A549 (cell line): ENCODE results near the gene CHTF18. TPM values are rescaled to one million over a fixed set of nuclear protein-coding genes. Genes with fewer than 3 reads are reported as not detected.
"Not testable (repeated sequence)": the region's sequence is repeated elsewhere in the genome, so short reads cannot be mapped to it uniquely, and the experiment has no call there.

Source experiments
- ATAC-seq, 2 experiments: fragments of 200-7000 bp in 1 of 2; fragments of >200 bp in 1 of 2; cut with Nextera tagmentation in 1 of 2; cut with Tn5 transposase in 1 of 2; 3 replicates each; pipeline versions ENCODE4 v1.8.0 to v1.9.1; 2018 to 2020; ENCODE audit warnings: mild to moderate bottlenecking in 1 of 2, moderate library complexity in 1 of 2
- CTCF ChIA-PET: fragments of 300-600 bp; sonication (Branson Sonifier 250); formaldehyde crosslinking; extraction: SDS; loops from one replicate; lab custom pipeline; 2021; ENCODE audit warnings: antibody characterized with exemption, inconsistent platforms; lab: Yijun Ruan, JAX
- POLR2A ChIA-PET: fragments of 350-600 bp; formaldehyde crosslinking; extraction: SDS; loops from one replicate; lab custom pipeline; 2021; ENCODE audit warnings: antibody characterized with exemption, inconsistent platforms; lab: Yijun Ruan, JAX
- DNase-seq, 2 experiments: peaks; one replicate each; pipeline versions ENCODE4 v3.0.0 to v3.0.0-alpha.2; 2011 to 2016; ENCODE audit warnings: low read depth in 1 of 2, low spot score in 1 of 2
- FAIRE-seq: peaks from 2 replicates; lab custom pipeline; 2011; peaks lifted over from hg19 to GRCh38; lab: Jason Lieb, UNC
- H3K27ac ChIP-seq, 2 experiments: fragments of >200 bp; sonication (Bioruptor Twin); formaldehyde crosslinking; 3 replicates each; pipeline ENCODE4 v1.5.1; 2016 to 2017
- H3K4me1 ChIP-seq: fragments of >200 bp; sonication (Bioruptor Twin); formaldehyde crosslinking; 3 replicates; pipeline ENCODE4 v1.6.1; 2016
- H3K4me2 ChIP-seq: fragments of >200 bp; sonication (Bioruptor Twin); formaldehyde crosslinking; 3 replicates; pipeline ENCODE4 v1.6.1; 2016
- H3K4me3 ChIP-seq: fragments of >200 bp; sonication (Bioruptor Twin); formaldehyde crosslinking; 3 replicates; pipeline ENCODE4 v1.5.1; 2016
- H3K9me3 ChIP-seq: fragments of >200 bp; sonication (Bioruptor Twin); formaldehyde crosslinking; 3 replicates; pipeline ENCODE4 v1.6.1; 2016
- BHLHE40 ChIP-seq: IDR thresholded peaks from 2 replicates; pipeline ENCODE4 v1.6.1; 2012; ENCODE audit warnings: low read depth, low read length, inconsistent platforms
- EHF ChIP-seq: fragments of 250-450 bp; sonication (Bioruptor Pico); IDR thresholded peaks from 2 replicates; pipeline ENCODE4 v1.5.0; 2020; ENCODE audit warnings: mild to moderate bottlenecking
- ESRRA ChIP-seq: fragments of 150-350 bp; IDR thresholded peaks from 2 replicates; pipeline ENCODE4 v1.6.1; 2014; ENCODE audit warnings: mild to moderate bottlenecking, low read length, borderline replicate concordance
- FOSL2 ChIP-seq, 2 experiments: fragments of 450-650 bp in 1 of 2; fragments of >200 bp in 1 of 2; sonication (Bioruptor Twin) in 1 of 2; formaldehyde crosslinking; IDR thresholded peaks; 2 replicates each; pipeline versions ENCODE4 v1.5.0 to v1.6.1; 2016 to 2020; ENCODE audit warnings: mild to moderate bottlenecking in 1 of 2, moderate library complexity in 1 of 2
- HDAC2 ChIP-seq: fragments of 200-600 bp; sonication (generic); IDR thresholded peaks from 2 replicates; pipeline ENCODE4 v1.6.1; 2016
- JUN ChIP-seq, 2 experiments: fragments of >200 bp; sonication (Bioruptor Twin); formaldehyde crosslinking; IDR thresholded peaks; 2 replicates in 1 of 2; 3 replicates in 1 of 2; pipeline ENCODE4 v1.6.1; 2016 to 2017
- JUNB ChIP-seq: fragments of >200 bp; sonication (Bioruptor Twin); formaldehyde crosslinking; IDR thresholded peaks from 2 replicates; pipeline ENCODE4 v1.6.1; 2016
- KDM5A ChIP-seq: fragments of 200-600 bp; sonication (generic); IDR thresholded peaks from 2 replicates; pipeline ENCODE4 v1.6.1; 2016; ENCODE audit warnings: antibody characterized with exemption, mild to moderate bottlenecking
- MAZ ChIP-seq: fragments of 150-350 bp; IDR thresholded peaks from 2 replicates; pipeline ENCODE4 v1.6.1; 2014; ENCODE audit warnings: antibody characterized with exemption, low read depth, low read length, borderline replicate concordance
- MYC ChIP-seq: IDR thresholded peaks from 2 replicates; pipeline ENCODE4 v1.6.1; 2012; ENCODE audit warnings: mild to moderate bottlenecking, inconsistent platforms, low read length, improper control_type of control experiment, borderline replicate concordance
- NR3C1 ChIP-seq: fragments of >200 bp; sonication (Bioruptor Twin); formaldehyde crosslinking; IDR thresholded peaks from 3 replicates; pipeline ENCODE4 v1.6.1; 2017
- PHF8 ChIP-seq: fragments of 200-600 bp; sonication (generic); IDR thresholded peaks from 2 replicates; pipeline ENCODE4 v1.6.1; 2016; ENCODE audit warnings: low read depth, mild to moderate bottlenecking, antibody characterized with exemption, moderate library complexity, borderline replicate concordance
- POLR2A ChIP-seq: IDR thresholded peaks from 2 replicates; pipeline ENCODE4 v1.6.1; 2012; ENCODE audit warnings: mild to moderate bottlenecking, low read length
- RAD21 ChIP-seq, 2 experiments: fragments of >200 bp in 1 of 2; sonication (Bioruptor Twin) in 1 of 2; formaldehyde crosslinking in 1 of 2; IDR thresholded peaks in 1 of 2; conservative IDR thresholded peaks in 1 of 2; 2 replicates in 1 of 2; 3 replicates in 1 of 2; pipeline ENCODE4 v1.6.1; 2012 to 2018; ENCODE audit warnings: inconsistent platforms in 1 of 2
- RFX5 ChIP-seq: fragments of 450-650 bp; IDR thresholded peaks from 2 replicates; pipeline ENCODE4 v1.7.1; 2014; ENCODE audit warnings: antibody characterized with exemption, mild to moderate bottlenecking, moderate library complexity
- RNF2 ChIP-seq: fragments of 200-600 bp; sonication (generic); IDR thresholded peaks from 2 replicates; pipeline ENCODE4 v1.6.1; 2016; ENCODE audit warnings: low read depth, mild to moderate bottlenecking, antibody characterized with exemption, moderate library complexity, borderline replicate concordance
- TFCP2L1 ChIP-seq: fragments of 250-450 bp; sonication (Bioruptor Pico); IDR thresholded peaks from 2 replicates; pipeline ENCODE4 v1.5.0; 2021; ENCODE audit warnings: mild to moderate bottlenecking
- ZFP36 ChIP-seq: fragments of 450-650 bp; IDR thresholded peaks from 2 replicates; pipeline ENCODE4 v1.6.1; 2014; ENCODE audit warnings: borderline replicate concordance; ENCODE audit not compliant: partially characterized antibody
- ZNF302 ChIP-seq: fragments of 250-450 bp; sonication (Bioruptor Pico); IDR thresholded peaks from 2 replicates; pipeline ENCODE4 v1.9.0; 2021; ENCODE audit warnings: inconsistent platforms, mild to moderate bottlenecking, moderate library complexity
- WGBS: methylation state at CpG from one replicate; pipeline ENCODE4 v1.1.6; 2017; ENCODE audit errors: missing lambda C conversion rate; 5-methylcytosine and 5-hydroxymethylcytosine counted together
- polyA plus RNA-seq, 4 experiments: library from polyadenylated mRNA; depleted of rRNA in 3 of 4; stranded (reverse); fragments of >200 nt; fragmentation: RNase III in 1 of 4; extraction: RNeasy Plus Mini Kit Qiagen cat#74134 plus additional on column Dnase treatment in 1 of 4; gene quantifications; 2 replicates in 3 of 4; 3 replicates in 1 of 4; pipeline ENCODE4 v1.2.3, GENCODE V29; 2011 to 2017
- TF ChIP-seq, protein P1 (sequence below): IDR thresholded peaks from 2 replicates; pipeline ENCODE4 v1.6.1; 2012

CHTF18 gene
- polyA plus RNA-seq, 2 of the 4 experiments (the other 2 are of a cell fraction): 4.8 to 36.7 TPM

DNA sequence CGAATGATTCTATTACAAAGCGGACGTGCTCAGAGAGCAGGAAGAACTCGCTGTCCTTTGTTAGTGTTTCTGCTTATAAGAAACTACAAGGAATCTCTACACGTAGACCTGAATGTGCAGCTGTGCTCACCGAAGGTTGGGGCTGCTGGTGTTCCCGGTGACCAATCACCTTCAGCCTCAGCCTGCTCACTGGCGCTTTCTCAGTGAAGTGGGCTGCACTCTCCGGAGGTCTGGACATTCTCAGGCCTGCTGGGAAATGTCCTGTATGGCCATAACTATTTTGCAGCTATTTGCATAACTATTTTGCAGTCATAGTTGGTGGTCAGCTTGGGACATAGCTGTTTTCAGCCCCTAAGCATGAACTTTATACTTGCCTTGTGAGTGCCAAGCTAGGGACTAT, 37.9 kb upstream of the CHTF18 start:
- Histone ChIP-seq H3K4me2 (no peak overlapping the region), H3K9me3 (no peaks in the 10 kb centered on the region), H3K4me1 (no peaks in the 10 kb centered on the region), H3K4me3 (no peak overlapping the region), H3K27ac (no peak overlapping the region)
- CTCF ChIA-PET: interaction anchor here (0.9 to 6.0 kb wide), 7 partner anchors 10 to 46 kb away, joined by 3 to 63 read pairs (median 6); partner anchors contain the start of genes CIAO3 and MSLN
- 83% methylated on average over 9 of the region's 9 CpGs for WGBS
- DNase-seq: no peak
- TF ChIP-seq RFX5: no peak
- no peak; a peak in 1 of 6 replicates for ATAC-seq
- FAIRE-seq: no peak
- POLR2A ChIA-PET: interaction anchor here (1.1 kb wide), 1 partner anchor 9 kb away, joined by 3 read pairs; the partner anchor contains the start of gene CIAO3

DNA sequence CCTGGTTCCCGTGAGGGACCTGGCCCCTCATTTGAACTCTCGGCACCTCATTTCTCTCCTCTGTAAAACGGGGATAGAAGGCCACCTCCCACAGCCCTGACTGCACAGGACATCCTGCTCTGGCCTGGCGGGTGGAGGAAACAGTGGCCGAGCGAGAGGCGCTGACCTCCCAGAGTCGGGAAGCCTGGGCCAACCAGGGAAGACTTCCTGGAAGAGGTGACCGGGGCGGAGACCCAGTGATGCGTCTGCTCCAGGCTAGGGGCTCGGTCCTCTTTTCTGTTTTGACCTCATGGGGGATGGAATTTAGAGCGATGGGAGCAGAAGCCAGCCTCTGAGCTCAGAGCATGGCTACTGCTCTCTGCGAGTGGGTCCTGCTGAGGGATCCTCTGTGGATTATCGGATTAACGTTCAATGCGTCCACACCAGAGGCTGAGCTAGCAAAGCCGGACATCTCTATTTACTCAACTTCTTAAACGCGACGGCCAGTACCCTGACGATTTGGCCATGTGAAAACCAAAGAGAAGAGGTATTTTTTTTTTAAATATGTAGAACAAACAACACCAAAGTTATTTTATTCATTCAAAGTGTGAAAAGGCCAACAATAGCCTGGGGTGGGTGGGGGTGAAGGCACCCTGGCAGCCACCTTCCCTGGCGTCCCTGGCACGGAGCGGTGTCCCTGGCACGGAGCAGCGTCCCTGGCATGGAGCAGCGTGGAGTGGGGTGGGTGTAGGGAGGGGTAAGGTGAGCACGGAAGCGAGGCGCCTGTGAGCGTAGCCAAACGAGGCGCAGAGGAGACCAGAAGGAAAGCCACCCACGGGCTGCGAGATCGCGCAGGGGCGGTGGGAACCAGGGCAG, 37.0 kb upstream of the CHTF18 start:
- Histone ChIP-seq H3K4me3 (no peak overlapping the region), H3K9me3 (no peaks in the 10 kb centered on the region), H3K27ac (no peak overlapping the region), H3K4me1 (no peaks in the 10 kb centered on the region), H3K4me2 (no peak overlapping the region)
- DNase-seq (no peak), FAIRE-seq (no peak), ATAC-seq (no peak; a peak in 1 of 6 replicates)
- TF ChIP-seq KDM5A: no peak
- no peak for TF ChIP-seq BHLHE40
- no peak for TF ChIP-seq FOSL2 (IDR thresholded peaks at IDR 0.05)
- TF ChIP-seq FOSL2 (CRISPR knock-in tag; IDR thresholded peaks at IDR 0.05): no peak
- TF ChIP-seq ZFP36: peak; percentile 79
- TF ChIP-seq RNF2: no peak
- CTCF ChIA-PET: interaction anchor here (0.7 to 6.0 kb wide), 7 partner anchors 9 to 170 kb away, joined by 3 to 63 read pairs (median 6); partner anchors contain the start of genes CIAO3 and MSLN
- POLR2A ChIA-PET: interaction anchor here (1.1 kb wide), 1 partner anchor 10 kb away, joined by 3 read pairs; the partner anchor contains the start of gene CIAO3
- 83% methylated on average over 39 of the region's 39 CpGs for WGBS

DNA sequence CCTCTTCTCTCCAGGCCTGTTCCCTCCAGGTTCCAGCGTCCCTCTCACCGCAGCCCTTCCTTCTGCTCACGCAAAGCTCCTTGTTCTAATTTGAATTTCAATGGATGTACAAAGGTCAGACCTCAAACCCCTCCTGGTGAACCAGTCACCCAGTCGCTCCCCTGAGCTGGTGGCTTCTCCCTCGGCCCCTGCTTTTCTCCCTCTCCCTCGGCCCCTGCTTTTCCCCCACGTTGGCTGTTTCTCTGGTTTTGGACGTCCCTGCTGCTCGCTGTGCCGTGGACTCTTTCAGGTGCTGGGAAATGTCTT, 36.5 kb upstream of the CHTF18 start:
- POLR2A ChIA-PET: no interaction called here
- ATAC-seq (no peak), FAIRE-seq (no peak), DNase-seq (no peak)
- Histone ChIP-seq H3K4me3 (no peak overlapping the region), H3K4me2 (no peak overlapping the region), H3K27ac (no peak overlapping the region), H3K9me3 (no peaks in the 10 kb centered on the region), H3K4me1 (no peaks in the 10 kb centered on the region)
- CTCF ChIA-PET: interaction anchor here (0.7 to 6.0 kb wide), 3 partner anchors 13 to 171 kb away, joined by 3 to 63 read pairs (median 3); no protein-coding TSS in a partner anchor
- no peak for TF ChIP-seq HDAC2
- no peak for TF ChIP-seq EHF (CRISPR knock-in tag)
- TF ChIP-seq, protein P1, sequence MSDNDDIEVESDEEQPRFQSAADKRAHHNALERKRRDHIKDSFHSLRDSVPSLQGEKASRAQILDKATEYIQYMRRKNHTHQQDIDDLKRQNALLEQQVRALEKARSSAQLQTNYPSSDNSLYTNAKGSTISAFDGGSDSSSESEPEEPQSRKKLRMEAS: no peak
- no peak for TF ChIP-seq POLR2A
- TF ChIP-seq NR3C1: no peak
- TF ChIP-seq RAD21 (conservative IDR thresholded peaks at IDR 0.05 in 1 of 2, IDR thresholded peaks at IDR 0.05 in 1 of 2): no peak
- TF ChIP-seq JUNB: no peak
- no peak for TF ChIP-seq MAZ
- WGBS: 71% methylated on average over 10 of the region's 10 CpGs

DNA sequence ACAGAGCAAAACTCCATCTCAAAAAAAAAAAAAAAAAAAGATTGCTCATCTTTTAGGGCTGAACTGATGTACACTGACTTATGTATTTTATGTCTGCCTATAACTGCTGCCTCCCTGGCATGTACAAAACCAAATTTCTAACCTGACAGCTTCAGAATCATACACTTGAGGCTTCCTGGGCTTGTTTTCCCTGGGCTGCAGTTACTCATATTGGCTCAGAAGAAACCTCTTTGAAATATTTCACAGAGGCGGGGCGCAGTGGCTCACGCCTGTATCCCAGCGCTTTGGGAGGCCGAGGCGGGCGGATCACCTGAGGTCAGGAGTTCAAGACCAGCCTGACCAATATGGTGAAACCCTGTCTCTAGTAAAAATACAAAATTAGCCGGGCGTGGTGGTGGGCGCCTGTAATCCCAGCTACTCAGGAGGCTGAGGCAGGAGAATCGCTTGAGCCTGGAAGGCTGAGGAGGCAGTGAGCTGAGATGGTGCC, 34.3 kb upstream of the CHTF18 start:
- FAIRE-seq, H3K4me2 ChIP-seq, ATAC-seq, H3K9me3 ChIP-seq, H3K4me3 ChIP-seq, POLR2A ChIA-PET, H3K4me1 ChIP-seq, H3K27ac ChIP-seq, DNase-seq: not testable (repeated sequence)
- WGBS: 77% methylated on average over 11 of the region's 11 CpGs
- CTCF ChIA-PET: interaction anchor here (1.1 to 4.4 kb wide), 5 partner anchors 9 to 43 kb away, joined by 3 to 41 read pairs (median 10); partner anchors contain the start of genes CHTF18, CIAO3 and RPUSD1

DNA sequence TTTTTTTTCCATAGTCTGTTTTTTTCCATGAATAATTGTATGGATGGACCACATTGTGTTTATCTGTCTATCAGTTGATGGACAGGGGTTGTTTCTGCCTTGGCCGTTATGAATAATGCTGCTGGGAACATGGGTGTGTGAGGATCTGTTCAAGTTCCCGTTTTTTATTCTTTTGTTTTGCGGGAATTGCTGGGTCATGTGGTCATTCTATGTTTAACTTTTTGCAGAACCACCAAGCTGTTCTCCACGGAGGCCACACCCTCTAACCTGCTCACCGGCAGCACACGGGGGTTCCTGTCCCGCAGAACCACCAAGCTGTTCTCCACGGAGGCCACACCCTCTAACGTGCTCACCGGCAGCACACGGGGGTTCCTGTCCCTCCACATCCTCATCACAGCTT, 33.8 kb upstream of the CHTF18 start:
- POLR2A ChIA-PET: no interaction called here
- H3K4me2 ChIP-seq: no peak overlapping the region
- H3K4me1 ChIP-seq: no peaks in the 10 kb centered on the region
- H3K9me3 ChIP-seq: no peaks in the 10 kb centered on the region
- ATAC-seq: no peak
- H3K4me3 ChIP-seq: no peak overlapping the region
- H3K27ac ChIP-seq: no peak overlapping the region
- TF ChIP-seq ZNF302: no peak
- no peak for TF ChIP-seq JUN (IDR thresholded peaks at IDR 0.05)
- no peak for TF ChIP-seq ESRRA
- no peak for TF ChIP-seq RAD21 (conservative IDR thresholded peaks at IDR 0.05 in 1 of 2, IDR thresholded peaks at IDR 0.05 in 1 of 2)
- TF ChIP-seq PHF8: no peak
- no peak for TF ChIP-seq MYC
- TF ChIP-seq TFCP2L1 (CRISPR knock-in tag): no peak
- TF ChIP-seq KDM5A: no peak
- DNase-seq: no peak
- CTCF ChIA-PET: interaction anchor here (1.1 to 4.4 kb wide), 5 partner anchors 10 to 43 kb away, joined by 3 to 41 read pairs (median 10); partner anchors contain the start of genes CHTF18, CIAO3 and RPUSD1
- 60% methylated on average over 11 of the region's 11 CpGs for WGBS
- FAIRE-seq: no peak
